Thyroid gland (tissue), 4 donors: Measurements from ENCODE around the gene STPG1. TPM values are rescaled to one million over a fixed set of nuclear protein-coding genes. Genes with fewer than 3 reads are reported as not detected.

Experiments
- DNase-seq, 2 donors: peaks; one replicate each; pipeline ENCODE4 v3.0.0-alpha.2; 2019
- H3K27ac ChIP-seq, 3 donors: fragments of 200-600 bp; sonication (generic); 1 replicate in 2 of 3; 2 replicates in 1 of 3; pipeline ENCODE4 v1.5.1; 2016 to 2019; ENCODE audit warnings: mild to moderate bottlenecking in 1 of 3, moderate library complexity in 1 of 3
- H3K27me3 ChIP-seq: fragments of 200-600 bp; sonication (generic); one replicate; pipeline ENCODE4 v1.5.1; 2019
- H3K36me3 ChIP-seq, 2 donors: fragments of 200-600 bp; sonication (generic); one replicate each; pipeline ENCODE4 v1.5.1; 2016 to 2019
- H3K4me1 ChIP-seq, 2 donors: fragments of 200-600 bp; sonication (generic); one replicate each; pipeline ENCODE4 v1.5.1; 2017 to 2019
- H3K4me3 ChIP-seq, 3 donors: fragments of 200-600 bp; sonication (generic); replicated peaks in 1 of 3; 1 replicate in 2 of 3; 2 replicates in 1 of 3; pipeline ENCODE4 v1.5.1; 2016; ENCODE audit warnings: mild to moderate bottlenecking in 1 of 3
- H3K9me3 ChIP-seq: fragments of 200-600 bp; sonication (generic); one replicate; pipeline ENCODE4 v1.5.1; 2017
- POLR2A ChIP-seq, 2 donors: fragments of 450-650 bp; IDR thresholded peaks; one replicate each; pipeline ENCODE4 v1.6.1; 2017; ENCODE audit warnings: antibody characterized with exemption in 2 of 2, mild to moderate bottlenecking in 2 of 2, moderate library complexity in 1 of 2
- WGBS, 2 donors: methylation state at CpG; one replicate each; pipeline ENCODE4 v1.1.5; 2017; 5-methylcytosine and 5-hydroxymethylcytosine counted together
- intact Hi-C: fragments of 100-400 bp; cut with DNase I; formaldehyde crosslinking; loops from one replicate; pipeline ENCODE4 v1.15.1; 2023
- total RNA-seq, 4 donors: library from RNA; depleted of rRNA; stranded (reverse); fragments of >200 nt; gene quantifications; one replicate each; pipeline ENCODE4 v1.2.3, GENCODE V29; 2016
- TF ChIP-seq, protein P1 (sequence below), 6 experiments: fragments of 200-600 bp in 3 of 6; fragments of 450-650 bp in 3 of 6; sonication (generic) in 3 of 6; IDR thresholded peaks; one replicate each; pipeline ENCODE4 v1.5.1; 2016 to 2019; ENCODE audit warnings: antibody characterized with exemption in 6 of 6, mild to moderate bottlenecking in 2 of 6, inconsistent platforms in 1 of 6, moderate library complexity in 1 of 6

The STPG1 gene
- total RNA-seq, 4 donors from 2014 or later = 5.2 to 8.9 (median 7.0) TPM

DNA sequence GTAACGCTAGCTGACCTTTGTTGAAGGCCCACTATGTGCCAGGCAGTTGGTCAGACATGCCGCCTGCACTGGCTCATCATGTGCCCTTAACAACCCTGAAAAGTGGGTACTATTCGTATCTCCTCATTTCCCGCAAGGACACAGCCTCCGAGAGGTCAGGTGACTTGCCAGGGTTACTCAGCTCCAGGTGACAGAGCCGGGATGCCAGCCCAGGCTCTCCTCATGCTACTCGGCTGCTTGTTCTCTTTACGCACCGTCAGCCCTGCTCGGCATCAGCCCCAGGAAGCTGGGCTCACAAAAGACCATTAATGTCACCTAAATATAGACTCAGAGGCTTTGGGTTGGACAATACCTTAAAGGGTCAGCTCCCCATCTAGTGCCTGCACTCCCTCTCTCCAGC is 65.4 kb downstream of the STPG1 start:
- Histone ChIP-seq H3K27ac (peak overlapping the region in 1 of 3 donors; percentile 21), H3K27me3 (no peaks in the 10 kb centered on the region), H3K4me3 (no peak overlapping the region), H3K9me3 (no peaks in the 10 kb centered on the region), H3K36me3 (no peaks in the 10 kb centered on the region), H3K4me1 (peaks cover 0 to 12% of the 10 kb centered on the region in 2 donors)
- DNase-seq = peak; percentile 87 to 89
- intact Hi-C loops = no loop called here
- no peak for TF ChIP-seq POLR2A (IDR thresholded peaks at IDR 0.05)
- TF ChIP-seq, protein P1, sequence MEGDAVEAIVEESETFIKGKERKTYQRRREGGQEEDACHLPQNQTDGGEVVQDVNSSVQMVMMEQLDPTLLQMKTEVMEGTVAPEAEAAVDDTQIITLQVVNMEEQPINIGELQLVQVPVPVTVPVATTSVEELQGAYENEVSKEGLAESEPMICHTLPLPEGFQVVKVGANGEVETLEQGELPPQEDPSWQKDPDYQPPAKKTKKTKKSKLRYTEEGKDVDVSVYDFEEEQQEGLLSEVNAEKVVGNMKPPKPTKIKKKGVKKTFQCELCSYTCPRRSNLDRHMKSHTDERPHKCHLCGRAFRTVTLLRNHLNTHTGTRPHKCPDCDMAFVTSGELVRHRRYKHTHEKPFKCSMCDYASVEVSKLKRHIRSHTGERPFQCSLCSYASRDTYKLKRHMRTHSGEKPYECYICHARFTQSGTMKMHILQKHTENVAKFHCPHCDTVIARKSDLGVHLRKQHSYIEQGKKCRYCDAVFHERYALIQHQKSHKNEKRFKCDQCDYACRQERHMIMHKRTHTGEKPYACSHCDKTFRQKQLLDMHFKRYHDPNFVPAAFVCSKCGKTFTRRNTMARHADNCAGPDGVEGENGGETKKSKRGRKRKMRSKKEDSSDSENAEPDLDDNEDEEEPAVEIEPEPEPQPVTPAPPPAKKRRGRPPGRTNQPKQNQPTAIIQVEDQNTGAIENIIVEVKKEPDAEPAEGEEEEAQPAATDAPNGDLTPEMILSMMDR (IDR thresholded peaks at IDR 0.05) = no peak
- 44 to 45% methylated on average over 10 of the region's 10 CpGs for WGBS, 2 donors

DNA sequence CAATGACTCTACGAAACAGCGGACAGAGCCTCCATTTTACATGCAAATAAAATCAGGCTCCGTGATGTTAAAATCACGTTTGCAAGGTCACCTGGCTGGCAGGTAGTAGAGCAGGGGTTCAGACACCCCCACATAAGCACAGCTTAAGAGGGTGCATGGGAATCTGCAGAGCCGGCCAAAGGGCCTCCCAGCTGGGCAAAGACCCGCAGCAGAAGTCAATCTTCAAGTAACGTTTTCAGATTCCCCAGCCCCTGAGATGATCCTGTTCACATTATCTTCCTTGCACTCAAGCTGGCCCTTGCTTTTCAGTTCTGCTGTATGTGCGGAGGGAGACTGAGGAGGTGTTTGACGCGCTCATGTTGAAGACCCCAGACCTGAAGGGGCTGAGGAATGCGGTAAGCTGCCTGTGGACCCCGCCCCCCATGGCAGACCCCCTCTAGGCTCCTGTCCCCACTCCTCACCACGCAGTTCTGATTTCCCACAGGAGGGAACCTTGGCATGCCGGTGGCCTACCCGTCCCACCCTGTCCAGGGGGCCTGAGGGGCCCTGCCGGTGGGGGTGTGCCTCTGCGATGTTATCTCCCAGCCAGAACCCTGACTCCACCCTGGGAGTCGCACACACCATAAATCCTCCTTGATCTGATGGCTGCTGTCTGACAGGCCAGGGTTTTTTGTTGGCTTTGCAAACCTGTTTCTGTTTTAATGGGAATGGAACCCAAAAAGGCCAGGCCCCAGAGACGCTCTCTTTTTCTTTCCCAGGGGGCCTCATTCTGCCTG is 66.2 kb downstream of the STPG1 start:
- Histone ChIP-seq H3K27ac (peak overlapping the region in 1 of 3 donors; percentile 21), H3K4me3 (no peak overlapping the region), H3K4me1 (peaks cover 0 to 12% of the 10 kb centered on the region in 2 donors), H3K27me3 (no peaks in the 10 kb centered on the region), H3K9me3 (no peaks in the 10 kb centered on the region), H3K36me3 (no peaks in the 10 kb centered on the region)
- no peak for TF ChIP-seq POLR2A (IDR thresholded peaks at IDR 0.05)
- TF ChIP-seq, protein P1 (IDR thresholded peaks at IDR 0.05) = no peak
- no peak for DNase-seq
- intact Hi-C loops = no loop called here
- 88% methylated on average over 18 to 19 of the region's 19 CpGs for WGBS, 2 donors

DNA sequence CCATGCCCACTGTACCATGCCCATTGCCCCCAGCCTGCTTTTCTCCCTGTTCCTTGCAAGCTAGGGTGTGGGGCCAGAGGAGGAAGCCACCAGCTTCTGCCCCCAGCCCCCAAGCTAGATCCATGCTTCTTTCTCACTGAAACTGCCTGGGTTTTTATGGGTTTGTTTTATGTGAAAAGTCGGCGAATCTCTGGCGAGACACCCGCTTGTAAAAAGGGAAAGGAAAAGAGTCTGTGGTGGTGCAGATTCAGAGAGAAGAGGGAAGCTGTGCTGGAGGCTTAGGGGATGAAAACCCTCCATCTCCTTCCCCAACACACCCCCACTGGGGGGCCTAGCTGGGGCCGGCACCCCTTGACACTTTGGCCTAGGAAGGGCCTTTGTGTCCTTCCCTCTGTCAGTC is 68.2 kb downstream of the STPG1 start:
- H3K4me1 ChIP-seq = peaks cover 0 to 12% of the 10 kb centered on the region in 2 donors
- intact Hi-C loops = no loop called here
- WGBS, 2 donors = 74 to 89% methylated on average over 5 of the region's 5 CpGs
- no peak for DNase-seq
- H3K4me3 ChIP-seq = no peak overlapping the region
- H3K9me3 ChIP-seq = no peaks in the 10 kb centered on the region
- H3K27ac ChIP-seq = no peak overlapping the region
- H3K36me3 ChIP-seq = no peaks in the 10 kb centered on the region
- H3K27me3 ChIP-seq = no peaks in the 10 kb centered on the region
- TF ChIP-seq, protein P1 (IDR thresholded peaks at IDR 0.05) = no peak

DNA sequence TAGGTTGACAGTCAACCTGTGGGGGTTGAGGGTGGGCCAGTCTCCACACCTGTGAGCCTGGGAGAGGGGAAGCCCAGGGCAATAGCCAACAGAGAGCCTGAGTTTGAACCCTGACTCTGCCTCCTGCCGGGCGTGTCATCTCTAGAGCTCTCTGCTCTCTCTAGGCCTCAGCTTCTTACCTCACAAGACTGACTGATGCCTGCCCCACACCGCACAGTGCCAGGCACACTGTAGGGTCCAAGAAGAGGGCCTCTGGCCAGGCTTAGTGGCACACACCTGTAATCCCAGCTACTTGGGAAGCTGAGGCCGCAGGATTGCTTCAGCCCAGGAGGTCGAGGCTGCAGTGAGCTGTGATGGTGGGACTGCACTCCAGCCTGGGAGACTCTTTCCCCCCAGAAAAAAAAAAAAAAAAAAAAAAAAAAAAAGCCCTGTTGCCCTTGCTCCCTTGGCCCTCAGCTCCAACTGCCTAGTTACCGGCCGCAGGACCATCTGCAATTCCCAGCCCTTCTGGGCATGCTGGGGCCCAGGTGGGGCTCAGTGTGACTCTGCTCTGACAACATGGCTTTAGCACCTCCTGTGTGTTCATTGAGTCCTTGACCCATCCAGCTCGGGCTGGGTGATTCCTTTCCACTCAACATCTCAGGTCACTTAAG is 69.4 kb downstream of the STPG1 start:
- Histone ChIP-seq H3K27ac (no peak overlapping the region), H3K9me3 (no peaks in the 10 kb centered on the region), H3K36me3 (no peaks in the 10 kb centered on the region), H3K4me3 (no peak overlapping the region), H3K27me3 (no peaks in the 10 kb centered on the region), H3K4me1 (peaks cover 0 to 12% of the 10 kb centered on the region in 2 donors)
- WGBS, 2 donors = 68 to 69% methylated on average over 6 to 7 of the region's 8 CpGs
- TF ChIP-seq POLR2A (IDR thresholded peaks at IDR 0.05) = no peak
- TF ChIP-seq, protein P1 (IDR thresholded peaks at IDR 0.05) = no peak
- peak; percentile 13 to 40 for DNase-seq
- intact Hi-C loops = no loop called here
